ENCODE measurements around the gene SMCO3.

GRCh38 chr12:14774074-14774905 is 39.7 kb downstream of the SMCO3 start:
- TF ChIP-seq ZNF169 (tag by site-specific recombination; IDR thresholded peaks at IDR 0.05): no peak
- TF ChIP-seq ZNF426 (tag by site-specific recombination; IDR thresholded peaks at IDR 0.05): no peak
- no peak for TF ChIP-seq ZNF580 (tag by site-specific recombination; IDR thresholded peaks at IDR 0.05)
- TF ChIP-seq CTCF (tag by site-specific recombination; IDR thresholded peaks at IDR 0.05): no peak
- TF ChIP-seq ATF2 (tag by site-specific recombination; IDR thresholded peaks at IDR 0.05; ENCODE audit: low read depth): no peak
- TF ChIP-seq REST (tag by site-specific recombination; IDR thresholded peaks at IDR 0.05): no peak
- TF ChIP-seq ZBTB8A (tag by site-specific recombination; IDR thresholded peaks at IDR 0.05): no peak
- TF ChIP-seq ZNF24 (tag by site-specific recombination; IDR thresholded peaks at IDR 0.05): no peak
- TF ChIP-seq ZFHX2 (tag by site-specific recombination; conservative IDR thresholded peaks at IDR 0.05): no peak

Measured in HEK293 (cell line).